ENCODE results near the gene HOXD10.

DNA sequence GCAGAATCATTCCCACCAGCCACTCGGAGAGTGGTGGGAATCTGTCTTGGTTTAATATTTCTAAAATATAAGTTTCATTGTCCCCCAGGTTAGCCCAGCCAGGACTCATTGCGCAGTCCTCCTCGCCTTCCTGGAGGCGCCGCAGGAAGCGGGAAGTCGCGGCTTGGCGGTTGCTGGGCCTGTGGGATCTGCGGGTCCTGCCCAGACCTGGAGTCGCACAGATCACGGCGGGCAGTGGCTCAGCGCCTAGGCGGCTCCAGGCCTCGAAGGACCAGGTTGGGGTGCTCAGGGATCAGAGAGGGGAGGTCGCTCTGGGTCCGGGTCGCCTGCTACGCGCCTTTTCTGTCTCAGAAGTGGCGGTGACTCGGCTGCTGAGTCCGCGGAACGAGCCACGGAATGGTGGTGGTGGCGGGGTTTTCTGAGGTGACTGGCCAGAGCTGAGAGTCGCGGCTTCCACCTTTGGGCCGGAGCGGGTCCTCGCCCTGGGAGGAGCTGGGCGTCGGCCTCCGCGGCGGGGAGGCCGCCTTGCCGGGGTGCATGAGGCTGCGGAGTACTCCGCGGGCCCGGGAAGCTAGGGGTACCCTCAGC, 43.2 kb downstream of the HOXD10 start:
- TF ChIP-seq, protein P1, sequence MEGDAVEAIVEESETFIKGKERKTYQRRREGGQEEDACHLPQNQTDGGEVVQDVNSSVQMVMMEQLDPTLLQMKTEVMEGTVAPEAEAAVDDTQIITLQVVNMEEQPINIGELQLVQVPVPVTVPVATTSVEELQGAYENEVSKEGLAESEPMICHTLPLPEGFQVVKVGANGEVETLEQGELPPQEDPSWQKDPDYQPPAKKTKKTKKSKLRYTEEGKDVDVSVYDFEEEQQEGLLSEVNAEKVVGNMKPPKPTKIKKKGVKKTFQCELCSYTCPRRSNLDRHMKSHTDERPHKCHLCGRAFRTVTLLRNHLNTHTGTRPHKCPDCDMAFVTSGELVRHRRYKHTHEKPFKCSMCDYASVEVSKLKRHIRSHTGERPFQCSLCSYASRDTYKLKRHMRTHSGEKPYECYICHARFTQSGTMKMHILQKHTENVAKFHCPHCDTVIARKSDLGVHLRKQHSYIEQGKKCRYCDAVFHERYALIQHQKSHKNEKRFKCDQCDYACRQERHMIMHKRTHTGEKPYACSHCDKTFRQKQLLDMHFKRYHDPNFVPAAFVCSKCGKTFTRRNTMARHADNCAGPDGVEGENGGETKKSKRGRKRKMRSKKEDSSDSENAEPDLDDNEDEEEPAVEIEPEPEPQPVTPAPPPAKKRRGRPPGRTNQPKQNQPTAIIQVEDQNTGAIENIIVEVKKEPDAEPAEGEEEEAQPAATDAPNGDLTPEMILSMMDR (conservative IDR thresholded peaks at IDR 0.05; ENCODE audit: low read length) = no peak
- TF ChIP-seq EZH2phosphoT487 (IDR thresholded peaks at IDR 0.05; ENCODE audit: borderline replicate concordance, low read depth, low read length) = no peak
